Ishikawa (cell line): ENCODE data around the gene RAPSN.

Experiments
- EGR1 ChIP-seq: IDR thresholded peaks from 2 replicates; pipeline ENCODE4 v1.6.1; 2012
- EP300 ChIP-seq: IDR thresholded peaks from 2 replicates; pipeline ENCODE4 v1.6.1; 2012; ENCODE audit warnings: borderline replicate concordance
- YY1 ChIP-seq: IDR thresholded peaks from 2 replicates; pipeline ENCODE4 v1.6.1; 2012; ENCODE audit warnings: low read depth

DNA sequence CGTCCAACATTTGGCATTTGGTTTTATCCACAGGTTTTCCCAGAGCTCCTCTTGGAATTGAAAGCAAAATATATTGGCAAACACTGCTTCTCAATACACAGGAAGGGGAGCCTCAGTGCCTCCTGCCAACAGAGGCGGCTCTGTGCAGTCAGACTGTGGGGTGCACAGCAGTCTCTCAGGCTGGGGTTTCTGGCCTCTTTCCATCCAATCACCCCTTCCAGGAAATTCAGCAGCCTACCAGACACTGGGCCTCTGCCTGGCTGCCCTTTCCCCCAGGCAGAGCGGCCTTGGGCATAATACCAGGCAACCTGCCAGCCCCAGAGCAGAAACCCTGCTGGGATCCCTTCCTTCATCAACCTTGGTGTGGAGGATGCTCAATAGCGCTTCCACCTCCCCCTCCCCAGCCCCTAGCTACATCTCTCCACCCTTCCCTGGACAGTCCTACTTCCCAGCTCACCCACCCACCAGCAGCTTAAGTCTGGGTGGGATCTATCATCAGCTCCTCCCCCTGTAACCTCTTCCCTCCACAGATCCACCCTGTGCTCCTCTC lies 17.8 kb upstream of the RAPSN start:
- TF ChIP-seq EGR1, result no peak
- no peak for TF ChIP-seq EP300
- 0 out of 2 replicates have a peak, but pooled peaks have one; percentile 13 for TF ChIP-seq YY1
